ENCODE measurements around the gene ZC3H8.
"Not testable (repeated sequence)": the region's sequence is repeated elsewhere in the genome, so short reads cannot be mapped to it uniquely, and the experiment has no call there.

Gene ZC3H8

GRCh38 chr2:112259509-112260294 is 4.9 kb upstream of the ZC3H8 start:
- DNase-seq, result peak; percentile 87 to 88

GRCh38 chr2:112257575-112257974 is 2.7 kb upstream of the ZC3H8 start:
- no peak for DNase-seq

- no peak for DNase-seq
Observed at GRCh38 chr2:112256654-112257053, 1.8 kb upstream of the ZC3H8 start.

GRCh38 chr2:112255875-112256274 is 1.0 kb upstream of the ZC3H8 start:
- no peak for DNase-seq

GRCh38 chr2:112253261-112253815 is 1.5 kb downstream of the ZC3H8 start:
- no peak for DNase-seq

GRCh38 chr2:112251271-112251670 is 3.6 kb downstream of the ZC3H8 start:
- no peak for DNase-seq

- DNase-seq, result no peak
Observed at GRCh38 chr2:112244854-112245253, 10.0 kb downstream of the ZC3H8 start.

- no peak for DNase-seq
Observed at GRCh38 chr2:112243233-112243632, 11.6 kb downstream of the ZC3H8 start.

GRCh38 chr2:112242384-112242783 is 12.5 kb downstream of the ZC3H8 start:
- no peak for DNase-seq

- DNase-seq, result no peak
Observed at GRCh38 chr2:112239862-112240261, 15.0 kb downstream of the ZC3H8 start.

- DNase-seq, result no peak
Observed at GRCh38 chr2:112230371-112230770, 24.5 kb downstream of the ZC3H8 start.

- no peak for DNase-seq
Observed at GRCh38 chr2:112229348-112229747, 25.5 kb downstream of the ZC3H8 start.

GRCh38 chr2:112220831-112221230 is 34.0 kb downstream of the ZC3H8 start:
- no peak for DNase-seq

- no peak for DNase-seq
Observed at GRCh38 chr2:112220186-112220585, 34.7 kb downstream of the ZC3H8 start.

- DNase-seq, result no peak
Observed at GRCh38 chr2:112217854-112218253, 37.0 kb downstream of the ZC3H8 start.

GRCh38 chr2:112216167-112216566 is 38.7 kb downstream of the ZC3H8 start:
- no peak for DNase-seq

GRCh38 chr2:112207905-112208304 is 46.9 kb downstream of the ZC3H8 start:
- DNase-seq, result not testable (repeated sequence)

- DNase-seq, result no peak
Observed at GRCh38 chr2:112204411-112204810, 50.4 kb downstream of the ZC3H8 start.

GRCh38 chr2:112201696-112202430 is 53.0 kb downstream of the ZC3H8 start:
- DNase-seq, result no peak

- no peak for DNase-seq
Observed at GRCh38 chr2:112199188-112199587, 55.7 kb downstream of the ZC3H8 start.

- DNase-seq, result no peak
Observed at GRCh38 chr2:112198780-112199179, 56.1 kb downstream of the ZC3H8 start.

GRCh38 chr2:112197868-112198267 is 57.0 kb downstream of the ZC3H8 start:
- no peak for DNase-seq

- no peak for DNase-seq
Observed at GRCh38 chr2:112195950-112196349, 58.9 kb downstream of the ZC3H8 start.

- DNase-seq, result no peak
Observed at GRCh38 chr2:112195167-112195766, 59.6 kb downstream of the ZC3H8 start.
